LNCAP (cell line): ENCODE data around the gene RUNX2.

Experiments used
- TF ChIP-seq, protein P1 (sequence below): fragments of 450-650 bp; IDR thresholded peaks from 2 replicates; pipeline ENCODE4 v1.5.1; 2017; ENCODE audit warnings: mild to moderate bottlenecking

RUNX2 gene

DNA sequence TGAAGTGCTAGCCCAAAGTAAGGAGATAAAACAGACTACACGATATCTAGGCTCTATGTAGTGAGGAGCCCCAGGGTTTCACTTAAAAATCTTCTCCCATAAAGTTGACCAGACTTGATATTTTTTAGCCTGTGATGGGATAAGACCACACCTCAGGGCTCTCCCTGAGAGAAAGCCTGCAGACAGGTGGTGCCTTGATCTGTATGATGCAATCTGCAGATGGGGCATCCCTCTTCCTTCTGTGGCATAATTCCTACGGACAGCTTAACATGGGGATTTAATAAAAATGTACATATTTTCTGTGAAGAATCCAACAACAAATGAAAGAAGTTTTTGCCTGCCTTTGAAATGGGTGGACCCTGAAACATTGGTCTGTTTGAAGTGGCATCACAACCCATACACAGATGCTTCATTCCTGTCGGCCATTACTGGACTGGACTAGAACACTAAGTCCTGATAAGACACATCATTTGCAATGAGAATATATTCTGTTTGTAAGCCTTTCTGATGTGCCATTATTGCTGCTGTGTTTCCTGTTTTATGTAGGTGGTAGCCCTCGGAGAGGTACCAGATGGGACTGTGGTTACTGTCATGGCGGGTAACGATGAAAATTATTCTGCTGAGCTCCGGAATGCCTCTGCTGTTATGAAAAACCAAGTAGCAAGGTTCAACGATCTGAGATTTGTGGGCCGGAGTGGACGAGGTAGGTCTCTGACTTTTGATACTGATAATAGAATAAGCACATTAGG is 103.4 kb downstream of the RUNX2 start:
- TF ChIP-seq, protein P1, sequence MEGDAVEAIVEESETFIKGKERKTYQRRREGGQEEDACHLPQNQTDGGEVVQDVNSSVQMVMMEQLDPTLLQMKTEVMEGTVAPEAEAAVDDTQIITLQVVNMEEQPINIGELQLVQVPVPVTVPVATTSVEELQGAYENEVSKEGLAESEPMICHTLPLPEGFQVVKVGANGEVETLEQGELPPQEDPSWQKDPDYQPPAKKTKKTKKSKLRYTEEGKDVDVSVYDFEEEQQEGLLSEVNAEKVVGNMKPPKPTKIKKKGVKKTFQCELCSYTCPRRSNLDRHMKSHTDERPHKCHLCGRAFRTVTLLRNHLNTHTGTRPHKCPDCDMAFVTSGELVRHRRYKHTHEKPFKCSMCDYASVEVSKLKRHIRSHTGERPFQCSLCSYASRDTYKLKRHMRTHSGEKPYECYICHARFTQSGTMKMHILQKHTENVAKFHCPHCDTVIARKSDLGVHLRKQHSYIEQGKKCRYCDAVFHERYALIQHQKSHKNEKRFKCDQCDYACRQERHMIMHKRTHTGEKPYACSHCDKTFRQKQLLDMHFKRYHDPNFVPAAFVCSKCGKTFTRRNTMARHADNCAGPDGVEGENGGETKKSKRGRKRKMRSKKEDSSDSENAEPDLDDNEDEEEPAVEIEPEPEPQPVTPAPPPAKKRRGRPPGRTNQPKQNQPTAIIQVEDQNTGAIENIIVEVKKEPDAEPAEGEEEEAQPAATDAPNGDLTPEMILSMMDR, result no peak

DNA sequence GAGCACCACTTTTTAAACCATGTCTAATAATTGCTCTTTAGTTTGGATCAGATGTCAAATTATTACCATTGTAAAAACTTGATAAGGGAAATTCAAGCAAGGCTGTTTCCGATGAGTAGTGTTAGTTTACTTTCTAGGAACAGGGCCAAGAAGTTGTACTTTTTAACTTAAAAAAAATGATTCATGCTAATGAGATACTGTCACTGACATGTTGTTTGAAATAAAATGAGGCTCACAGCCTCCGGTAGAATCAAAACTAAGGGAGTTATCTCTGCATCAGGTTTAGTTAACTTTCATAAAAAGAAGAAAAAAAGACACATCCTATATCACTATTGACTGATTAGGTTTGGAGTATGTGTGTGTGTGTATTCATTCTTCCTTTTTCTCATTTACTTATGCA is 104.8 kb downstream of the RUNX2 start:
- TF ChIP-seq, protein P1, result no peak

GRCh38 chr6:45433533-45434380 is 105.6 kb downstream of the RUNX2 start:
- TF ChIP-seq, protein P1, result no peak

DNA sequence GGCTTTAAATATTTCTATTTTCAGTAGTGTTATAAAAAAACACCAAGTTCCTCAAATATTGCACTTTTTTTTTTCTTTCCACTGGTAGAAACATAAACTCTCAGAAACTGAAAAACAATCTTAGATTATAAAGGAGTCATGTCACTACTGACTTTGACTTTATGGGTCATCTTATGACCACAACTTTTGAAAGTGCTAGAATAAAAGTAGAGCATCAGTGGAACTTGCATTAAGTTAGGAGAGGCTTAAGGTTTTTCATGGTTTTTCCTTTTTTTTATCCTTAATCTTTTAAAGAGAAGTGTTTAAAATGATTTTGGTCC is 106.2 kb downstream of the RUNX2 start:
- TF ChIP-seq, protein P1, result no peak

DNA sequence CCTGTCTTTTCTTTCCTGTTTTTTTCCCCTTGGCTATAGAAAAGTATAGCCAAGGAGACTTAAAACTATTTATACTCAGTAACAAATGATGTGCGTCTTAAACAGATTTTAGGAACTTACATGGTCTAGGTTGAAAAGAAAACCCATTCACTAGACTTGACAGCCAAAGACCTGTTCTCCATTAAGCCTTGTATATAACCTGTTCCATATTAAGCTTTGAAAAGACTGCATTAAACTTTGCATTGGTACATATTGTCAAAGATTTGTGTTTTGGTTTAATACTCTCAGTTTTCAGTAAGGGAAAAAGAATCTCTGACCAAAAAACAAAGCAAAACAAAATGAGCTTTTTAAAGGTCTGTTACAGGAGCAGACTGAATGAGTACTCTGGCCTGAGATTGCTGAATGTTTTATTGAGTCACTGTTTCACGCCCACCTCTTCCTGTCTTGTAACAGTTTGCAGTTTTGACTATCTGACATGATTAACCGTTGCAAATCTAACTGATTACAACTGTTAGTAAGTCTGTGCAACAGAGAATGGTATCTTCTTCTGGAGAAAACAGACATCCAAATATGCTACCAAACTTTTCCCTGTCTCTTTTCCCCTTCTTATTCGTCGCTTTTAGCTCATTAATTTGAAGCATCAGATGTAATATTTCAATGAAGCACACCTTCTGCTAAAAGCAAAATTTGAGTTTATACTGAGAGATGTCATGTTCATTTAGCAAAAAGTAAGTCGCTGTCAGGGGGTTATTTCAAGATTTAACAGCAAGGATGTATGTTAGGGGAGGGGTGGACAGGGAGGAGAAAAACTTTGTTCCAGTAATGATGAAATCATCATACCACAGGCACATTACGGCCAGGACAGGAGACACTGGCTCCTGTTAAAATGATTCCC is 108.7 kb downstream of the RUNX2 start:
- TF ChIP-seq, protein P1, result no peak

DNA sequence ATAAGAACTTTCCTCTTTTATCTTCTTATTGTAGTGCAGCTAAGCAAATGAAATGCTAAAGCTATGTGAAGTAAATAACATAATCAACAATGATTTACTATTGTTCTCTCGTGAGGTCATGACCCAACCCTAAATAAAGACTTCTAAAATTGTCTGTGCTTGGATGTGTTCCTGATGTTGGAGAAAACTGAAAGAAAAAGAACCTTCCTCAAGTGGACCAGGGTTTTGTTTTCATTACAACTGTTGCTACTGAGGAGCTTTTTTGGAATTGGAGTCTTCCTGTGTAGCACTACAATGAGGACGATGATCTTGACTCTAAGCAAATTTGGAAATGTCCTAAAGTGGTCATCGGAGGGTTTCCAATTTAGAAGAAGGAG is 109.3 kb downstream of the RUNX2 start:
- TF ChIP-seq, protein P1, result no peak

DNA sequence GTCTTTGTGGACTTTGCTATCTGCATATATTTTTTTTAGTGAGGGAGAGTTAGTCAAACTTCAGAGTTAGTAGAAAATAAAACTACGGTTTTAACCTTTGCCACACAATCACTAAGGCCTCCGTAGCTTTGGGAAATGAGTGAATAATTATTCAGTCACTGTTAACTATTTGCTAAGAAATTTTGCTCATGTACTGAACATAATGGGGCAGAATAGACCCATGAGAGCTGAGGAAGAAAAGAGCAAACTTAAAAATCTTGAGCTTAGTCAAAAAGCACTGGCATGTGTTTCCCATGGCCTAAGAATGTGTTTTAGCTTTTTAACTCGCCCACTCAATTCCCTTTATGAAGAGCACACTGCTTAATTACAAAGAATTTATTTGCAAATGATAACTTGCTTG is 110.0 kb downstream of the RUNX2 start:
- TF ChIP-seq, protein P1, result no peak
